ENCODE measurements around the gene MPDU1.
A peak's percentile ranks its signal among the peaks of the same experiment; 100 is the strongest.

Gene MPDU1

DNA sequence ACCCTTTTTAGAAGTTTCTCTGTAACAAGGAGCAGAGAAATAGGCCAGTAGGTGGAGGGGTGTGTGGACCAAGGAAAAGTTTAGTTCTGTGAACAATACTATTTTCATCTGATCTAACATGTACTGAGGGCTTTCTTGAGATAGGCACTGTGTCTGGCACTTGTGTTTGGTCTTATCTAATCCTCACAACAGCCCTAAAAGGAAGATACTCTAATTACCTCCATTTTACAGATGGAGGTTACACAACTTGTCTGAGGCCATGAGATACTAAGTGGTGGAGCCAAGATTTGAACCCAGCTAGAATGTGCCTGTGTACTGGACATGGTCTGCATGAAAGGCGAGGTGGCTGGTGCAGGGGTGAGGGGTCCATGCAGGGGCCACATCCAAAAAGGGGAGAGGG is 30.3 kb upstream of the MPDU1 start:
- no peak overlapping the region for H2BK15ac ChIP-seq (ENCODE audit: low read length)
- no peak overlapping the region for H4K91ac ChIP-seq (ENCODE audit: low read depth, low read length, poor library complexity)
- H3K18ac ChIP-seq (ENCODE audit: low read length), result no peak overlapping the region
- no peaks in the 10 kb centered on the region for H3K9me3 ChIP-seq (replicated peaks in 1 of 2; ENCODE audit: control insufficient read depth in 2 of 2, insufficient read depth in 1 of 2, low read depth in 1 of 2, low read length in 2 of 2)
- H2BK5ac ChIP-seq (ENCODE audit: low read length), result no peak overlapping the region
- no peak for DNase-seq (ENCODE audit: low spot score)
- H3K14ac ChIP-seq (ENCODE audit: low read length), result no peak overlapping the region
- peaks cover 4% of the 10 kb centered on the region for H3K79me1 ChIP-seq (ENCODE audit: low read depth, low read length)
- no peak overlapping the region for H2BK12ac ChIP-seq (ENCODE audit: low read length)
- H3K36me3 ChIP-seq (replicated peaks in 1 of 2; ENCODE audit: control insufficient read depth in 2 of 2, insufficient read depth in 2 of 2, low read length in 2 of 2), result no peaks in the 10 kb centered on the region
- no peak overlapping the region for H3K4ac ChIP-seq (ENCODE audit: low read length)
- peaks cover 10 to 13% of the 10 kb centered on the region in 2 donors for H3K4me1 ChIP-seq (ENCODE audit: control insufficient read depth in 2 of 2, insufficient read depth in 1 of 2, low read depth in 1 of 2, low read length in 2 of 2)
- H2BK120ac ChIP-seq (ENCODE audit: low read depth, low read length), result no peak overlapping the region
- no peak overlapping the region for H4K8ac ChIP-seq (ENCODE audit: low read depth, low read length)
- no peak overlapping the region for H3K27ac ChIP-seq (replicated peaks; ENCODE audit: low read length)
- no peak overlapping the region for H3K9ac ChIP-seq (ENCODE audit: low read depth, low read length, poor library complexity)
- no peak overlapping the region for H3K4me2 ChIP-seq (ENCODE audit: insufficient read depth, low read length, poor library complexity, severe bottlenecking)
- H2AFZ ChIP-seq (ENCODE audit: low read length), result no peak overlapping the region
- peaks cover 0 to 31% (median 7%) of the 10 kb centered on the region in 3 experiments for H3K27me3 ChIP-seq (ENCODE audit: control insufficient read depth in 3 of 3, insufficient read depth in 3 of 3, low read depth in 1 of 3, low read length in 3 of 3)
- no peak overlapping the region for H2AK5ac ChIP-seq (ENCODE audit: low read depth, low read length)
- no peak overlapping the region for H3K4me3 ChIP-seq (ENCODE audit: low read length in 2 of 2)
- no CpG with 5 or more reads among the region's 1 CpG for WGBS, 2 donors (ENCODE audit: extremely low coverage in 2 of 2, insufficient read length in 2 of 2, insufficient replicate concordance in 1 of 2)
- no peak overlapping the region for H3K23ac ChIP-seq (ENCODE audit: low read depth, low read length, poor library complexity)

DNA sequence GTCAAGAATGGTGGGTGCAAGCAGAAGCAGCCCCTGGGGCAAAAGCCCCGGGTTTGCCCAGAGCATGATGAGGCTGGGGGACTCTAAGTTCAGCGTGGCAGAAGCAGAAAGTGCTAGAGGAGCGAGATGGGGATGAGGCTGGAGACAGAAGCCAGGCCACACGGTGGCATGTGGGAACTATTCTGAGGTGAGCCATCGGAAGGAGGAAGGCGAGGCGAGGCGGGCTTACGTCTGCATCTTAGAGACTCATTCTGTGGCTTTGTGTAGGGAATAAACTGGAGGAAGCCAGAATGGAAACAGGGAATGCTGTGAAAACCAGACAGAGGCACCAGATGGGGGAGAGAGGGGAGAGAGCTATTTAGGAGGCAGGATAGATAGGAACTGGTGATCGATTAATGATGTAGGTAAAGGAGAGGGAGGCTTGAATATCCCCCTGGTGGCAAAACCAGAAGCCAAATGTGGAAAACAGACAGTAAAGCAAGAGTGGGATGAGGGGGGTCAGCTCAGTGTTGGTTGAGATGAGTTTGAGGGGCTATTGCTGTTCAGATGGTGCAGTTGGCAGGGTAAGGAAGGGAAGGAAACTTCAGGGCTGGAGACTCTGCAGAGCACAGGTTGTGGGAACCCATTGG is 28.2 kb upstream of the MPDU1 start:
- Histone ChIP-seq H2BK12ac (ENCODE audit: low read length) (no peak overlapping the region), H3K23ac (ENCODE audit: low read depth, low read length, poor library complexity) (no peak overlapping the region), H3K4me3 (ENCODE audit: low read length in 2 of 2) (no peak overlapping the region), H3K36me3 (replicated peaks in 1 of 2; ENCODE audit: control insufficient read depth in 2 of 2, insufficient read depth in 2 of 2, low read length in 2 of 2) (no peaks in the 10 kb centered on the region), H3K4ac (ENCODE audit: low read length) (no peak overlapping the region), H3K9ac (ENCODE audit: low read depth, low read length, poor library complexity) (no peak overlapping the region), H2AK5ac (ENCODE audit: low read depth, low read length) (no peak overlapping the region), H3K79me1 (ENCODE audit: low read depth, low read length) (peaks cover 2% of the 10 kb centered on the region), H3K18ac (ENCODE audit: low read length) (no peak overlapping the region), H3K27ac (replicated peaks; ENCODE audit: low read length) (no peak overlapping the region), H2AFZ (ENCODE audit: low read length) (peak overlapping the region; percentile 70), H3K9me3 (replicated peaks in 1 of 2; ENCODE audit: control insufficient read depth in 2 of 2, insufficient read depth in 1 of 2, low read depth in 1 of 2, low read length in 2 of 2) (no peaks in the 10 kb centered on the region), H2BK5ac (ENCODE audit: low read length) (no peak overlapping the region), H3K14ac (ENCODE audit: low read length) (no peak overlapping the region), H2BK120ac (ENCODE audit: low read depth, low read length) (no peak overlapping the region), H3K4me1 (ENCODE audit: control insufficient read depth in 2 of 2, insufficient read depth in 1 of 2, low read depth in 1 of 2, low read length in 2 of 2) (peaks cover 13 to 15% of the 10 kb centered on the region in 2 donors), H4K91ac (ENCODE audit: low read depth, low read length, poor library complexity) (no peak overlapping the region), H2BK15ac (ENCODE audit: low read length) (no peak overlapping the region), H3K27me3 (ENCODE audit: control insufficient read depth in 3 of 3, insufficient read depth in 3 of 3, low read depth in 1 of 3, low read length in 3 of 3) (peaks cover 0 to 11% (median 0%) of the 10 kb centered on the region in 3 experiments), H3K4me2 (ENCODE audit: insufficient read depth, low read length, poor library complexity, severe bottlenecking) (no peak overlapping the region), H4K8ac (ENCODE audit: low read depth, low read length) (no peak overlapping the region)
- no peak for DNase-seq (ENCODE audit: low spot score)
- no CpG with 5 or more reads among the region's 10 CpGs for WGBS, 2 donors (ENCODE audit: extremely low coverage in 2 of 2, insufficient read length in 2 of 2, insufficient replicate concordance in 1 of 2)

DNA sequence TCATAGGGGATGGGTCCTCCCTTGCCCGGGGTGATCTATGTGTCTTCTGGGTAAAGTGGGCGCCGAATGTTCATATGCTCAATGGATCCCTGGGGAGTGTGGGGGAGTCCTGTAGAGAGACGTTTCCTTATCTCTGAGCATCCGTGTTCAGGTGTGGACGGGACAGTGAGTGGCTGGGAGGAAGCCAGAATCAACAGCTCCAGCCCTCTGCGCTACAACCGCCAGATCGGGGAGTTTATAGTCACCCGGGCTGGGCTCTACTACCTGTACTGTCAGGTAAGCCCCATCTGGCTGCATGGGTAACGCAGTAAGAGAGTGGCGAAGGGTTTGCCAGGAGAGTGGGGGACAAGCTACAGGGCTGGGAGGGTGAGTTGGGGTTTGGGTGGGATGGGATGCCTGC is 27.0 kb upstream of the MPDU1 start:
- H3K79me1 ChIP-seq (ENCODE audit: low read depth, low read length), result peaks cover 2% of the 10 kb centered on the region
- no CpG with 5 or more reads among the region's 12 CpGs for WGBS, 2 donors (ENCODE audit: extremely low coverage in 2 of 2, insufficient read length in 2 of 2, insufficient replicate concordance in 1 of 2)
- no peak for DNase-seq (ENCODE audit: low spot score)

DNA sequence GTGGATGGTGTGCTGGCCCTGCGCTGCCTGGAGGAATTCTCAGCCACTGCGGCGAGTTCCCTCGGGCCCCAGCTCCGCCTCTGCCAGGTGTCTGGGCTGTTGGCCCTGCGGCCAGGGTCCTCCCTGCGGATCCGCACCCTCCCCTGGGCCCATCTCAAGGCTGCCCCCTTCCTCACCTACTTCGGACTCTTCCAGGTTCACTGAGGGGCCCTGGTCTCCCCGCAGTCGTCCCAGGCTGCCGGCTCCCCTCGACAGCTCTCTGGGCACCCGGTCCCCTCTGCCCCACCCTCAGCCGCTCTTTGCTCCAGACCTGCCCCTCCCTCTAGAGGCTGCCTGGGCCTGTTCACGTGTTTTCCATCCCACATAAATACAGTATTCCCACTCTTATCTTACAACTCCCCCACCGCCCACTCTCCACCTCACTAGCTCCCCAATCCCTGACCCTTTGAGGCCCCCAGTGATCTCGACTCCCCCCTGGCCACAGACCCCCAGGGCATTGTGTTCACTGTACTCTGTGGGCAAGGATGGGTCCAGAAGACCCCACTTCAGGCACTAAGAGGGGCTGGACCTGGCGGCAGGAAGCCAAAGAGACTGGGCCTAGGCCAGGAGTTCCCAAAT is 26.4 kb upstream of the MPDU1 start:
- no peaks in the 10 kb centered on the region for H3K9me3 ChIP-seq (replicated peaks in 1 of 2; ENCODE audit: control insufficient read depth in 2 of 2, insufficient read depth in 1 of 2, low read depth in 1 of 2, low read length in 2 of 2)
- peaks cover 17 to 19% of the 10 kb centered on the region in 2 donors for H3K4me1 ChIP-seq (ENCODE audit: control insufficient read depth in 2 of 2, insufficient read depth in 1 of 2, low read depth in 1 of 2, low read length in 2 of 2)
- no peak overlapping the region for H3K4me2 ChIP-seq (ENCODE audit: insufficient read depth, low read length, poor library complexity, severe bottlenecking)
- peak overlapping the region; percentile 56 for H4K8ac ChIP-seq (ENCODE audit: low read depth, low read length)
- peak overlapping the region; percentile 78 for H2AFZ ChIP-seq (ENCODE audit: low read length)
- no CpG with 5 or more reads among the region's 19 CpGs for WGBS, 2 donors (ENCODE audit: extremely low coverage in 2 of 2, insufficient read length in 2 of 2, insufficient replicate concordance in 1 of 2)
- peak overlapping the region; percentile 51 for H2BK120ac ChIP-seq (ENCODE audit: low read depth, low read length)
- H3K4ac ChIP-seq (ENCODE audit: low read length), result no peak overlapping the region
- H3K27ac ChIP-seq (replicated peaks; ENCODE audit: low read length), result no peak overlapping the region
- H3K4me3 ChIP-seq (ENCODE audit: low read length in 2 of 2), result no peak overlapping the region
- H2AK5ac ChIP-seq (ENCODE audit: low read depth, low read length), result peak overlapping the region; percentile 94
- peak overlapping the region; percentile 49 for H2BK12ac ChIP-seq (ENCODE audit: low read length)
- peak overlapping the region; percentile 90 for H3K18ac ChIP-seq (ENCODE audit: low read length)
- peak overlapping the region; percentile 85 for H3K23ac ChIP-seq (ENCODE audit: low read depth, low read length, poor library complexity)
- peak overlapping the region; percentile 43 for H3K14ac ChIP-seq (ENCODE audit: low read length)
- H3K79me1 ChIP-seq (ENCODE audit: low read depth, low read length), result peaks cover 3% of the 10 kb centered on the region
- H3K9ac ChIP-seq (ENCODE audit: low read depth, low read length, poor library complexity), result peak overlapping the region; percentile 36
- H3K36me3 ChIP-seq (replicated peaks in 1 of 2; ENCODE audit: control insufficient read depth in 2 of 2, insufficient read depth in 2 of 2, low read length in 2 of 2), result no peaks in the 10 kb centered on the region
- H2BK5ac ChIP-seq (ENCODE audit: low read length), result peak overlapping the region; percentile 45
- DNase-seq (ENCODE audit: low spot score), result no peak
- H4K91ac ChIP-seq (ENCODE audit: low read depth, low read length, poor library complexity), result no peak overlapping the region
- peaks cover 0 to 3% (median 0%) of the 10 kb centered on the region in 3 experiments for H3K27me3 ChIP-seq (ENCODE audit: control insufficient read depth in 3 of 3, insufficient read depth in 3 of 3, low read depth in 1 of 3, low read length in 3 of 3)
- H2BK15ac ChIP-seq (ENCODE audit: low read length), result peak overlapping the region; percentile 92

More for the DNA sequence above, 27.0 kb upstream of the MPDU1 start:
- peak overlapping the region; percentile 94 for H2AK5ac ChIP-seq (ENCODE audit: low read depth, low read length)
- peak overlapping the region; percentile 45 for H2BK5ac ChIP-seq (ENCODE audit: low read length)
- H3K4me2 ChIP-seq (ENCODE audit: insufficient read depth, low read length, poor library complexity, severe bottlenecking), result no peak overlapping the region
- H2BK120ac ChIP-seq (ENCODE audit: low read depth, low read length), result peak overlapping the region; percentile 51
- peak overlapping the region; percentile 43 for H3K14ac ChIP-seq (ENCODE audit: low read length)
- no peak overlapping the region for H3K23ac ChIP-seq (ENCODE audit: low read depth, low read length, poor library complexity)
- peaks cover 17 to 19% of the 10 kb centered on the region in 2 donors for H3K4me1 ChIP-seq (ENCODE audit: control insufficient read depth in 2 of 2, insufficient read depth in 1 of 2, low read depth in 1 of 2, low read length in 2 of 2)
- no peak overlapping the region for H4K91ac ChIP-seq (ENCODE audit: low read depth, low read length, poor library complexity)
- H3K27ac ChIP-seq (replicated peaks; ENCODE audit: low read length), result no peak overlapping the region
- H3K18ac ChIP-seq (ENCODE audit: low read length), result no peak overlapping the region
- no peaks in the 10 kb centered on the region for H3K36me3 ChIP-seq (replicated peaks in 1 of 2; ENCODE audit: control insufficient read depth in 2 of 2, insufficient read depth in 2 of 2, low read length in 2 of 2)
- H3K9ac ChIP-seq (ENCODE audit: low read depth, low read length, poor library complexity), result no peak overlapping the region
- peaks cover 0 to 3% (median 0%) of the 10 kb centered on the region in 3 experiments for H3K27me3 ChIP-seq (ENCODE audit: control insufficient read depth in 3 of 3, insufficient read depth in 3 of 3, low read depth in 1 of 3, low read length in 3 of 3)
- H2BK12ac ChIP-seq (ENCODE audit: low read length), result no peak overlapping the region
- peak overlapping the region; percentile 55 for H4K8ac ChIP-seq (ENCODE audit: low read depth, low read length)
- H2AFZ ChIP-seq (ENCODE audit: low read length), result no peak overlapping the region
- no peak overlapping the region for H3K4me3 ChIP-seq (ENCODE audit: low read length in 2 of 2)
- no peaks in the 10 kb centered on the region for H3K9me3 ChIP-seq (replicated peaks in 1 of 2; ENCODE audit: control insufficient read depth in 2 of 2, insufficient read depth in 1 of 2, low read depth in 1 of 2, low read length in 2 of 2)
- H3K4ac ChIP-seq (ENCODE audit: low read length), result no peak overlapping the region
- H2BK15ac ChIP-seq (ENCODE audit: low read length), result peak overlapping the region; percentile 92

Measured in neuronal stem cell (in vitro differentiated cells).